Measurements from ENCODE around the gene NDUFB4.

GRCh38 chr3:120567370-120568201 is 28.6 kb upstream of the NDUFB4 start:
- TF ChIP-seq REST (IDR thresholded peaks at IDR 0.05; ENCODE audit: low read depth) (no peak), FOXM1 (IDR thresholded peaks at IDR 0.05; ENCODE audit: borderline replicate concordance, low read depth) (no peak), ZBTB7A (IDR thresholded peaks at IDR 0.05; ENCODE audit: low read depth) (no peak), RAD21 (IDR thresholded peaks at IDR 0.05; ENCODE audit: low read depth) (peak; percentile 17; the same call in 1 of the 2 replicates), EP300 (IDR thresholded peaks at IDR 0.05; ENCODE audit: borderline replicate concordance) (no peak), CEBPB (IDR thresholded peaks at IDR 0.05) (no peak), TAF1 (IDR thresholded peaks at IDR 0.05; ENCODE audit: low read depth) (no peak), CREB1 (IDR thresholded peaks at IDR 0.05; ENCODE audit: low read depth) (no peak), TEAD4 (IDR thresholded peaks at IDR 0.05) (no peak), EGR1 (IDR thresholded peaks at IDR 0.05) (no peak), YY1 (IDR thresholded peaks at IDR 0.05; ENCODE audit: low read depth) (no peak)
